Kidney epithelial cell (primary cell): ENCODE measurements around the gene KCNB1. TPM values are rescaled to one million over a fixed set of nuclear protein-coding genes. Genes with fewer than 3 reads are reported as not detected.

Source experiments
- DNase-seq: peaks from one replicate; pipeline ENCODE4 v3.0.0-alpha.2; 2010; ENCODE audit warnings: low read depth
- H3K27me3 ChIP-seq: 2 replicates; pipeline ENCODE4 v1.6.0; 2011; ENCODE audit warnings: low read length; ENCODE audit not compliant: control insufficient read depth, insufficient read depth
- H3K36me3 ChIP-seq: 2 replicates; pipeline ENCODE4 v1.5.1; 2011; ENCODE audit warnings: low read length; ENCODE audit not compliant: control insufficient read depth, insufficient read depth
- H3K4me3 ChIP-seq: 2 replicates; pipeline ENCODE4 v1.5.1; 2011; ENCODE audit warnings: low read depth, mild to moderate bottlenecking, control low read depth, low read length
- CTCF ChIP-seq: IDR thresholded peaks from 2 replicates; pipeline ENCODE4 v1.5.1; 2011; ENCODE audit warnings: mild to moderate bottlenecking, moderate library complexity, low read length, control low read depth, inconsistent platforms; ENCODE audit not compliant: insufficient read depth, poor library complexity, severe bottlenecking
- total RNA-seq: library from RNA; depleted of rRNA; stranded (reverse); fragments of >200 nt; gene quantifications from 2 replicates; pipeline ENCODE4 v1.2.3, GENCODE V29; 2015

KCNB1 gene
- total RNA-seq, 1 donor from 2014 or later, result not detected

GRCh38 chr20:49481116-49481515 lies 1.4 kb downstream of the KCNB1 start:
- Histone ChIP-seq H3K4me3 (no peak overlapping the region), H3K27me3 (peaks cover 48% of the 10 kb centered on the region), H3K36me3 (no peaks in the 10 kb centered on the region)
- DNase-seq, result no peak
- no peak for TF ChIP-seq CTCF

- H3K27me3 ChIP-seq, result peaks cover 47% of the 10 kb centered on the region
- no peak for DNase-seq
- TF ChIP-seq CTCF, result no peak
- H3K36me3 ChIP-seq, result no peaks in the 10 kb centered on the region
- H3K4me3 ChIP-seq, result no peak overlapping the region
Measured at GRCh38 chr20:49480236-49480635, 2.2 kb downstream of the KCNB1 start.

GRCh38 chr20:49479785-49480184 lies 2.7 kb downstream of the KCNB1 start:
- H3K4me3 ChIP-seq, result no peak overlapping the region
- no peak for TF ChIP-seq CTCF
- H3K36me3 ChIP-seq, result no peaks in the 10 kb centered on the region
- H3K27me3 ChIP-seq, result peaks cover 44% of the 10 kb centered on the region
- no peak for DNase-seq

- no peak for DNase-seq
- H3K4me3 ChIP-seq, result no peak overlapping the region
- no peaks in the 10 kb centered on the region for H3K36me3 ChIP-seq
- no peak for TF ChIP-seq CTCF
- H3K27me3 ChIP-seq, result peaks cover 39% of the 10 kb centered on the region
Measured at GRCh38 chr20:49478754-49479689, 3.4 kb downstream of the KCNB1 start.

GRCh38 chr20:49478266-49478665 lies 4.2 kb downstream of the KCNB1 start:
- TF ChIP-seq CTCF, result no peak
- Histone ChIP-seq H3K27me3 (peaks cover 35% of the 10 kb centered on the region), H3K4me3 (no peak overlapping the region), H3K36me3 (no peaks in the 10 kb centered on the region)
- no peak for DNase-seq

- Histone ChIP-seq H3K36me3 (no peaks in the 10 kb centered on the region), H3K4me3 (no peak overlapping the region), H3K27me3 (peaks cover 27% of the 10 kb centered on the region)
- no peak for TF ChIP-seq CTCF
- DNase-seq, result no peak
Measured at GRCh38 chr20:49477200-49477599, 5.3 kb downstream of the KCNB1 start.
